ENCODE data around the gene AMD1.

The AMD1 gene

DNA sequence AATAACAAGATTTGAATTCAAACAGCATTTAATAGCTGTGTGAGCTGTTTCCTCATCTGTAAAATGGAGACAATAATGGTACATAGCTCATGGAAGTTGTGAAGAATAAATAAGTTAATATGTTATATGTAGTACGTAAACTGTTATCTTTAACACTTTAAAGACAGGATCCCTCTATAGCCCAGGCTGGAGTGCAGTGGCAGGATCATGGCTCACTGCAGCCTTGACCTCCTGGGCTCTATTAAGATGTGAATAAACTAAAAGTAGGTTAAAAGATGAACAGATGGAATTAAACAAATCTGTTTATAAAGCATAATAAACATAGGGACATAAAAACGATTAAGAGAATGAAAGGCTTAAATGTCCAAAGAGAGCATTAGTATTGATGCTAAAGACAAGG, 3.0 kb downstream of the AMD1 start:
- DNase-seq (ENCODE audit: low read depth in 2 of 2), result no peak
- H3K4me3 ChIP-seq (replicated peaks in 1 of 2; ENCODE audit: low read depth in 2 of 2, low read length in 2 of 2), result peak overlapping the region; percentile 92 to 94
- TF ChIP-seq CTCF (IDR thresholded peaks at IDR 0.05; ENCODE audit: low read depth, low read length), result no peak

GRCh38 chr6:110878751-110879522, 4.4 kb downstream of the AMD1 start:
- DNase-seq (ENCODE audit: low read depth in 2 of 2), result peak; percentile 30 to 62
- peak; percentile 43 for TF ChIP-seq CTCF (IDR thresholded peaks at IDR 0.05; ENCODE audit: low read depth, low read length)
- H3K4me3 ChIP-seq (replicated peaks in 1 of 2; ENCODE audit: low read depth in 2 of 2, low read length in 2 of 2), result no peak overlapping the region

GRCh38 chr6:110880651-110881050, 6.1 kb downstream of the AMD1 start:
- DNase-seq (ENCODE audit: low read depth in 2 of 2), result no peak
- H3K4me3 ChIP-seq (replicated peaks in 1 of 2; ENCODE audit: low read depth in 2 of 2, low read length in 2 of 2), result no peak overlapping the region
- no peak for TF ChIP-seq CTCF (IDR thresholded peaks at IDR 0.05; ENCODE audit: low read depth, low read length)

GRCh38 chr6:110881546-110882273, 7.1 kb downstream of the AMD1 start:
- no peak overlapping the region for H3K4me3 ChIP-seq (replicated peaks in 1 of 2; ENCODE audit: low read depth in 2 of 2, low read length in 2 of 2)
- DNase-seq (ENCODE audit: low read depth in 2 of 2), result no peak
- no peak for TF ChIP-seq CTCF (IDR thresholded peaks at IDR 0.05; ENCODE audit: low read depth, low read length)

DNA sequence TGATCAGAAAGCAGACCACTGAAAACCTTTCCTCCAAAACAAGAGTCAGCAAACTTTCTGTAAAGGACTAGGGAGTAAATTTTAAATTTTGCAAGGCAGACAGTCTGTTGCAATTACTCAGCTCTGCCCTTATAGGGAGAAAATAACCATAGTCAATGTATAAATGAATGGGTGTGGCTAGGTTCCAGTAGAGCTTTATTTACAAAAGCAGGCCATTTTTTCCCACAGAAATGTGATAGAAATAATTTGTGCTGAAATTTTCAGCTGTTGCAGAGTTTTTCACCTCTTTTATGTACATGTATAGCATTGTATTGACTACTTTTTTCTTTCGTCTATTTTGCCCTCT, 7.7 kb downstream of the AMD1 start:
- no peak for TF ChIP-seq CTCF (IDR thresholded peaks at IDR 0.05; ENCODE audit: low read depth, low read length)
- peak in 1 of 2 donors; percentile 30 for DNase-seq (ENCODE audit: low read depth in 2 of 2)
- H3K4me3 ChIP-seq (replicated peaks in 1 of 2; ENCODE audit: low read depth in 2 of 2, low read length in 2 of 2), result no peak overlapping the region

GRCh38 chr6:110882824-110883554, 8.4 kb downstream of the AMD1 start:
- DNase-seq (ENCODE audit: low read depth in 2 of 2), result peak in 1 of 2 donors; percentile 44
- no peak overlapping the region for H3K4me3 ChIP-seq (replicated peaks in 1 of 2; ENCODE audit: low read depth in 2 of 2, low read length in 2 of 2)
- TF ChIP-seq CTCF (IDR thresholded peaks at IDR 0.05; ENCODE audit: low read depth, low read length), result no peak
